ENCODE measurements around the gene PKN3. TPM values are rescaled to one million over a fixed set of nuclear protein-coding genes. Genes with fewer than 3 reads are reported as not detected.

Gene PKN3
- total RNA-seq, 2 experiments from 2014 or later, result 9.3 to 10.7 TPM

DNA sequence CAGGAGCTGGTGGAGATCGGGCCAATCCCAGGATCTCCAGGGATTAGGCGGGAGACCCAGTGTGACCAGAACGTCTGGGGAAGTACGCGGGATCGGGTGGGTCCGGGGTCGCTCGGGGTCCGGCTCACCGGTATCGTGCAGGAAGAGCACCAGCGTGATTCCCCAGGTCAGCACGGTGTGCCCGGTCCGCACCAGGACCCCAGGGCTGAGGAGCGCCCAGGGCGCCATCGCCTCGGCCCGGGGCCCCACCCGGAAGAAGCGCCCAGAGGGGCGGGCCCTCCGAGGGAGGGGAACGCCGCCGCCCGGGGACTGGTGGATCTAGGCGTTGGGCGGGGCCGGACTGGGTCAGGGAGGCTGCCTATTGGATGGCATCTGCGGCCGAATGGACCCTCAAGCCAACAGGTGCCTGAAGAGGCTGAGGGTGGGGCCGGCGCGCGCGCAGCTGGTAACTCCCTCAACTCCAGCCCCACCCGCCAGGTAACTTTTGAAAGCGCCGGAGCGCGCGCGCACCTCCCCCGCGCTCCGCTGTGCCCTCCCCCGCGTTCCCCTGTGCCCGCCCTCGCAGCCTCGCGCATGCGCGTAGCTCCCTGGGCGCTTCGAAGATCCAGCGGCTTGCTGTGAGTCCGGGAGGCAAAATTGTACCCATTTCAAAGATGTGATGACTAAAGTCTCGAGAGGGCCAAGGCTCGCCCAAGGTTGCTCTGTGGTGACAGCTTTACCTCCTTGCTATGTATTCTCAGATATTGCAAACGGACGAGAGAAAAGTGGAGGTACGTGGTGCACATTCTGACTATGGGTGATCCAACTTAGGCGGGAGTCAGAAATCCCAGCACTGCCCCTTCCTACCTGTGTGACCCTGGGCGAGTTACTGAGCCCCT, 21.8 kb downstream of the PKN3 start, which contains the start of gene ZDHHC12:
Gene ZDHHC12 (minus strand): TSS at position 262 of the 878 bp plus-strand sequence. CDS start 34 bp downstream, at position 228.
- Mint-ChIP-seq H3K4me1 (ENCODE audit: low read depth) (peaks cover 33% of the 10 kb centered on the region), H3K27ac (peak within 1 kb of the TSS; percentile 96), H3K9me3 (no peaks in the 10 kb centered on the region), H3K27me3 (no peaks in the 10 kb centered on the region), H3K4me3 (peak within 1 kb of the TSS; percentile 99), H3K36me3 (ENCODE audit: low read depth) (peaks cover 2% of the 10 kb centered on the region)
- intact Hi-C loops (cut with micrococcal nuclease), result no loop called here
- ATAC-seq, result peak; percentile 99
- peak; percentile 100 for DNase-seq
- ChIA-PET CTCF (interaction anchor here (0.6 to 1.4 kb wide), 11 partner anchors 10 to 106 kb away, joined by 3 to 5 read pairs (median 3); partner anchors contain the start of genes PKN3 and SPOUT1), POLR2A (interaction anchor here (0.7 to 2.9 kb wide), 15 partner anchors 9 to 267 kb away, joined by 3 to 10 read pairs (median 3); partner anchors contain the start of genes SPTAN1 and ZER1)
- TF ChIP-seq, protein P1, sequence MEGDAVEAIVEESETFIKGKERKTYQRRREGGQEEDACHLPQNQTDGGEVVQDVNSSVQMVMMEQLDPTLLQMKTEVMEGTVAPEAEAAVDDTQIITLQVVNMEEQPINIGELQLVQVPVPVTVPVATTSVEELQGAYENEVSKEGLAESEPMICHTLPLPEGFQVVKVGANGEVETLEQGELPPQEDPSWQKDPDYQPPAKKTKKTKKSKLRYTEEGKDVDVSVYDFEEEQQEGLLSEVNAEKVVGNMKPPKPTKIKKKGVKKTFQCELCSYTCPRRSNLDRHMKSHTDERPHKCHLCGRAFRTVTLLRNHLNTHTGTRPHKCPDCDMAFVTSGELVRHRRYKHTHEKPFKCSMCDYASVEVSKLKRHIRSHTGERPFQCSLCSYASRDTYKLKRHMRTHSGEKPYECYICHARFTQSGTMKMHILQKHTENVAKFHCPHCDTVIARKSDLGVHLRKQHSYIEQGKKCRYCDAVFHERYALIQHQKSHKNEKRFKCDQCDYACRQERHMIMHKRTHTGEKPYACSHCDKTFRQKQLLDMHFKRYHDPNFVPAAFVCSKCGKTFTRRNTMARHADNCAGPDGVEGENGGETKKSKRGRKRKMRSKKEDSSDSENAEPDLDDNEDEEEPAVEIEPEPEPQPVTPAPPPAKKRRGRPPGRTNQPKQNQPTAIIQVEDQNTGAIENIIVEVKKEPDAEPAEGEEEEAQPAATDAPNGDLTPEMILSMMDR (IDR thresholded peaks at IDR 0.05), result no peak

DNA sequence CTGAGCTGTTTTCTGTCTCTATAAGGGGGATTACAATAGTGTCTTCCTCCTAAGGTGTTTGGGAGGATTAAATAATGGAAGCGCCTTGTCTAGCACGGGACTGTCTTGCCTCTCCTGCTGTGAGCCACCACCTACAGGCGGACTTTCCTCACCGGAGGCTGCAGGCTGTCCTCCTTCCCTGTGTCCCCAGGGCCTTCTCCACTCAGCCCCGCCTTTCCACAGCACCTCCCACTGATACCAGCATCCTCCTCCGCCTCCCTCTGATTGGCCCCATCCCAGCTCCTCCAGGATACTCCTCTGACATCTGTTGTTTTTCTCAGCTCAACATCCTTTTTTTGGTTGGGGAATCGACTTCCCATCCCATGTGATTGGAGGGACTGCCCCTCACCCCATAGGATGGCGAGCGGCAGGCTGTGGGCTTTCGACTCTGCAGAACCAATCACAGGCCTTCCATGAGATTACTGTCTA, 22.5 kb downstream of the PKN3 start:
- ChIA-PET POLR2A (interaction anchor here (0.8 to 2.9 kb wide), 14 partner anchors 9 to 268 kb away, joined by 3 to 10 read pairs (median 3); partner anchors contain the start of genes SPTAN1 and ZER1), CTCF (interaction anchor here (1.0 to 1.4 kb wide), 8 partner anchors 9 to 139 kb away, joined by 3 to 5 read pairs (median 3); partner anchors contain the start of gene PKN3)
- Mint-ChIP-seq H3K4me3 (peak overlapping the region; percentile 99), H3K4me1 (ENCODE audit: low read depth) (peaks cover 33% of the 10 kb centered on the region), H3K9me3 (no peaks in the 10 kb centered on the region), H3K36me3 (ENCODE audit: low read depth) (peaks cover 2% of the 10 kb centered on the region), H3K27ac (peak overlapping the region; percentile 82), H3K27me3 (no peaks in the 10 kb centered on the region)
- DNase-seq (peak; percentile 58), ATAC-seq (no peak)
- intact Hi-C loops (cut with micrococcal nuclease), result no loop called here
- TF ChIP-seq, protein P1 (IDR thresholded peaks at IDR 0.05), result no peak

DNA sequence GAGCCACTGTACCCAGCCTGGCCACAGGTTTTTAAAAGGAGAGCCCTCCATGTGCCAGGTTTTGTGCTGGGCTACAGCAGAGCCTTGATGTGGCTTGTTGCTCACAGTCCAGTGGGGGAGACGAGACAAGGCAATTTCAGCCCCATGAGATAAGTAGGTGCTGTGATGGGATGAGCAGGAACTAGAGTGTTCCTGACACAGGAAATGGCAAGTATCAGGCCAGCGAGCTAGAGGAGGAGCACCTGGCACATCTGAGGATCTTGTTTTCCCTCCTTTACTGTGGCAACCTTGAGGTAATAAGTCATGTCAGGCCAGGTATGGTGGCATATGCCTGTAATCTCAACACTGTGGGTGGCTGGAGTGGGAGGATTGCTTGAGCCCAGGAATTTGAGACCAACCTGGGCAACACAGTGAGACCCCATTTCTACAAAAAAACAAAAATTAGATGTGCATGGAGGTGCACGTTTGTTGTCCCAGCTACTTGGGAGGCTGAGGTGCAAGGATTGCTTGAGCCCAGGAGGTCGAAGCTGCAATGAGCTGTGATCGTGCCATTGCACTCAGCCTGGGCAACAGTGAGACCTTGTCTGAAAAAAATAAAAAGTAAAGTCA, 25.4 kb downstream of the PKN3 start:
- ATAC-seq, result no peak
- Mint-ChIP-seq H3K4me3 (no peak overlapping the region), H3K4me1 (ENCODE audit: low read depth) (peaks cover 26% of the 10 kb centered on the region), H3K9me3 (no peaks in the 10 kb centered on the region), H3K27ac (no peak overlapping the region), H3K36me3 (ENCODE audit: low read depth) (peaks cover 2% of the 10 kb centered on the region), H3K27me3 (no peaks in the 10 kb centered on the region)
- POLR2A ChIA-PET, result interaction anchor here (0.6 kb wide), 1 partner anchor 66 kb away, joined by 3 read pairs; no protein-coding TSS in a partner anchor
- DNase-seq, result no peak
- TF ChIP-seq, protein P1 (IDR thresholded peaks at IDR 0.05), result no peak
- CTCF ChIA-PET, result no interaction called here
- intact Hi-C loops (cut with micrococcal nuclease), result no loop called here

- Mint-ChIP-seq H3K27me3 (no peaks in the 10 kb centered on the region), H3K4me1 (ENCODE audit: low read depth) (peaks cover 25% of the 10 kb centered on the region), H3K27ac (no peak overlapping the region), H3K36me3 (ENCODE audit: low read depth) (peaks cover 2% of the 10 kb centered on the region), H3K9me3 (no peaks in the 10 kb centered on the region), H3K4me3 (no peak overlapping the region)
- no peak for ATAC-seq
- ChIA-PET CTCF (no interaction called here), POLR2A (interaction anchor here (0.6 kb wide), 1 partner anchor 67 kb away, joined by 3 read pairs; no protein-coding TSS in a partner anchor)
- intact Hi-C loops (cut with micrococcal nuclease), result no loop called here
- no peak for DNase-seq
- TF ChIP-seq, protein P1 (IDR thresholded peaks at IDR 0.05), result no peak
Observed at GRCh38 chr9:128728298-128728697, 26.0 kb downstream of the PKN3 start.
